ENCODE data around the gene RHCG. TPM values are rescaled to one million over a fixed set of nuclear protein-coding genes. Genes with fewer than 3 reads are reported as not detected.

RHCG gene
- total and polyA plus RNA-seq, 2 of the 4 experiments (the other 2 are of a cell fraction), result not detected

- no peaks in the 10 kb centered on the region for H4K20me1 ChIP-seq (ENCODE audit: insufficient read depth, low read length)
- H3K36me3 ChIP-seq (ENCODE audit: control insufficient read depth, insufficient read depth, low read length), result no peaks in the 10 kb centered on the region
- no peak overlapping the region for H2BK20ac ChIP-seq (ENCODE audit: low read depth, low read length)
- DNase-seq (no peak), ATAC-seq (ENCODE audit: low read depth) (no peak)
- H4K5ac ChIP-seq (ENCODE audit: low read depth, low read length), result no peak overlapping the region
- CTCF ChIA-PET, result no interaction called here
- BruUV-seq (replicated peaks), result no TSS peak
- H2AK5ac ChIP-seq (ENCODE audit: low read depth, low read length), result no peak overlapping the region
- H2AK9ac ChIP-seq (replicated peaks; ENCODE audit: low read depth, low read length, poor library complexity), result no peak overlapping the region
- in situ Hi-C loops (cut with MboI; ENCODE audit: low sequenced_read_pairs) (no loop called here), intact Hi-C loops (cut with micrococcal nuclease) (no loop called here), dilution Hi-C loops (cut with HindIII; ENCODE audit: low sequenced_read_pairs, unreplicated experiment) (no loop called here)
- H3K4ac ChIP-seq (ENCODE audit: low read depth, low read length), result no peak overlapping the region
- no peak overlapping the region for H3K9ac ChIP-seq (ENCODE audit: low read depth, low read length)
- no peak overlapping the region for H2AFZ ChIP-seq (replicated peaks; ENCODE audit: low read length, poor library complexity)
- H3K18ac ChIP-seq (ENCODE audit: low read depth, low read length), result no peak overlapping the region
- POLR2A ChIA-PET (ENCODE audit: unreplicated experiment), result no interaction called here
- peaks cover 34% of the 10 kb centered on the region for H3K27me3 ChIP-seq (ENCODE audit: control insufficient read depth, insufficient read depth, low read length)
- H3K4me1 ChIP-seq (ENCODE audit: control insufficient read depth, insufficient read depth, low read length), result no peaks in the 10 kb centered on the region
- H2BK5ac ChIP-seq (ENCODE audit: low read depth, low read length, poor library complexity, severe bottlenecking), result no peak overlapping the region
- H3K23ac ChIP-seq (ENCODE audit: low read depth, low read length), result no peak overlapping the region
- H4K91ac ChIP-seq (ENCODE audit: insufficient read depth, low read depth, low read length), result no peak overlapping the region
- H3K9me1 ChIP-seq (ENCODE audit: insufficient read depth, low read length), result no peaks in the 10 kb centered on the region
- no peak overlapping the region for H3K14ac ChIP-seq (replicated peaks; ENCODE audit: low read depth, low read length)
- no peak overlapping the region for H3K4me3 ChIP-seq (ENCODE audit: insufficient read depth, low read depth, low read length)
- WGBS, 2 experiments (ENCODE audit: extremely low coverage in 2 of 2, insufficient read length in 1 of 2), result 60% methylated on average over 1 of the region's 6 CpGs; no CpG with 5 or more reads in 1 of the 2 experiments
- TF ChIP-seq CTCF (conservative IDR thresholded peaks at IDR 0.05; ENCODE audit: low read depth, low read length) (no peak), MAFK (IDR thresholded peaks at IDR 0.05; ENCODE audit: low read depth, low read length) (no peak)
- no peak overlapping the region for H3K27ac ChIP-seq (ENCODE audit: insufficient read depth, low read length)
- no peak overlapping the region for H2BK15ac ChIP-seq (ENCODE audit: low read depth, low read length)
- H4K8ac ChIP-seq (ENCODE audit: low read depth in 2 of 2, low read length in 2 of 2), result no peak overlapping the region
- no peak overlapping the region for H3K56ac ChIP-seq (ENCODE audit: extremely low read depth, insufficient read depth, low read length)
- H3K4me2 ChIP-seq (ENCODE audit: low read depth, low read length), result no peak overlapping the region
- no peaks in the 10 kb centered on the region for H3K9me3 ChIP-seq (ENCODE audit: control insufficient read depth, insufficient read depth, low read length)
- no peak overlapping the region for H2BK120ac ChIP-seq (ENCODE audit: low read depth, low read length)
- H3K79me1 ChIP-seq (ENCODE audit: low read depth in 1 of 2, low read length in 2 of 2), result no peaks in the 10 kb centered on the region
Observed at GRCh38 chr15:89475661-89476060, 20.7 kb downstream of the RHCG start.
